Liver (tissue), 9 donors: Measurements from ENCODE around the gene PLEKHA8. TPM values are rescaled to one million over a fixed set of nuclear protein-coding genes. Genes with fewer than 3 reads are reported as not detected.

Experiments used
- DNase-seq: peaks from one replicate; pipeline ENCODE4 v3.0.0-alpha.2; 2017; ENCODE audit warnings: low spot score
- H3K27ac ChIP-seq, 2 donors: one replicate each; pipeline ENCODE4 v1.7.0; 2013; ENCODE audit warnings: inconsistent platforms in 2 of 2, low read length in 2 of 2, control low read depth in 1 of 2, low read depth in 1 of 2, mild to moderate bottlenecking in 1 of 2
- H3K27me3 ChIP-seq, 4 donors: one replicate each; pipeline versions ENCODE4 v1.6.1 to v1.7.0; 2013; ENCODE audit warnings: low read length in 3 of 4, inconsistent platforms in 1 of 4, mild to moderate bottlenecking in 1 of 4, moderate library complexity in 1 of 4; ENCODE audit not compliant: control insufficient read depth in 4 of 4, insufficient read depth in 4 of 4
- H3K36me3 ChIP-seq, 4 donors: one replicate each; pipeline versions ENCODE4 v1.6.1 to v1.7.0; 2013; ENCODE audit warnings: low read length in 3 of 4, mild to moderate bottlenecking in 3 of 4, low read depth in 1 of 4, moderate library complexity in 1 of 4; ENCODE audit not compliant: control insufficient read depth in 4 of 4, insufficient read depth in 3 of 4
- H3K4me1 ChIP-seq, 4 donors: one replicate each; pipeline versions ENCODE4 v1.6.1 to v1.7.0; 2013; ENCODE audit warnings: low read length in 3 of 4, mild to moderate bottlenecking in 3 of 4, moderate library complexity in 1 of 4; ENCODE audit not compliant: control insufficient read depth in 4 of 4, insufficient read depth in 4 of 4
- H3K4me3 ChIP-seq, 3 donors: one replicate each; pipeline versions ENCODE4 v1.6.1 to v1.7.0; 2013; ENCODE audit warnings: low read length in 3 of 3, control low read depth in 1 of 3, low read depth in 1 of 3, mild to moderate bottlenecking in 1 of 3
- H3K9ac ChIP-seq, 2 donors: one replicate each; pipeline ENCODE4 v1.7.0; 2013; ENCODE audit warnings: low read length in 2 of 2, mild to moderate bottlenecking in 2 of 2, moderate library complexity in 2 of 2, control low read depth in 1 of 2, low read depth in 1 of 2
- H3K9me3 ChIP-seq, 4 donors: one replicate each; pipeline versions ENCODE4 v1.6.1 to v1.7.0; 2013; ENCODE audit warnings: low read length in 3 of 4; ENCODE audit not compliant: control insufficient read depth in 4 of 4
- ATF3 ChIP-seq: IDR thresholded peaks from 2 replicates; pipeline ENCODE4 v1.6.1; 2016; ENCODE audit warnings: antibody characterized with exemption
- CTCF ChIP-seq: fragments of 150-350 bp; IDR thresholded peaks from 2 replicates; pipeline ENCODE4 v1.5.1; 2017; ENCODE audit warnings: improper control_type of control experiment, low read depth, low read length; ENCODE audit not compliant: missing input control
- EGR1 ChIP-seq, 2 donors: IDR thresholded peaks; 2 replicates each; pipeline ENCODE4 v1.6.1; 2016 to 2018; ENCODE audit warnings: antibody characterized with exemption in 2 of 2, low read depth in 2 of 2
- FOXA1 ChIP-seq: IDR thresholded peaks from 2 replicates; pipeline ENCODE4 v1.6.1; 2016; ENCODE audit warnings: antibody characterized with exemption
- FOXA2 ChIP-seq: IDR thresholded peaks from 2 replicates; pipeline ENCODE4 v1.6.1; 2016; ENCODE audit warnings: antibody characterized with exemption
- GABPA ChIP-seq, 2 donors: IDR thresholded peaks in 1 of 2; conservative IDR thresholded peaks in 1 of 2; 2 replicates each; pipeline ENCODE4 v1.6.1; 2016; ENCODE audit warnings: antibody characterized with exemption in 2 of 2, mild to moderate bottlenecking in 1 of 2, moderate library complexity in 1 of 2
- HNF4A ChIP-seq, 2 donors: conservative IDR thresholded peaks; 2 replicates each; pipeline ENCODE4 v1.6.1; 2016; ENCODE audit warnings: antibody characterized with exemption in 2 of 2, mild to moderate bottlenecking in 2 of 2
- HNF4G ChIP-seq: IDR thresholded peaks from 2 replicates; pipeline ENCODE4 v1.6.1; 2016; ENCODE audit warnings: antibody characterized with exemption
- JUND ChIP-seq, 2 donors: IDR thresholded peaks; 2 replicates each; pipeline ENCODE4 v1.6.1; 2016; ENCODE audit warnings: antibody characterized with exemption in 2 of 2
- MAX ChIP-seq: IDR thresholded peaks from 2 replicates; pipeline ENCODE4 v1.6.1; 2016; ENCODE audit warnings: antibody characterized with exemption
- NR2F2 ChIP-seq: IDR thresholded peaks from 2 replicates; pipeline ENCODE4 v1.6.1; 2016; ENCODE audit warnings: antibody characterized with exemption
- RAD21 ChIP-seq, 2 donors: IDR thresholded peaks; 2 replicates each; pipeline ENCODE4 v1.6.1; 2016; ENCODE audit warnings: antibody characterized with exemption in 2 of 2, mild to moderate bottlenecking in 2 of 2
- REST ChIP-seq: IDR thresholded peaks from 2 replicates; pipeline ENCODE4 v1.6.1; 2016; ENCODE audit warnings: antibody characterized with exemption, mild to moderate bottlenecking
- RXRA ChIP-seq, 2 donors: IDR thresholded peaks; 2 replicates each; pipeline ENCODE4 v1.6.1; 2017 to 2018; ENCODE audit warnings: antibody characterized with exemption in 2 of 2, mild to moderate bottlenecking in 1 of 2
- YY1 ChIP-seq: IDR thresholded peaks from 2 replicates; pipeline ENCODE4 v1.6.1; 2016; ENCODE audit warnings: antibody characterized with exemption, mild to moderate bottlenecking
- WGBS: extraction: QIAGEN DNeasy Blood & Tissue Kit; methylation state at CpG from one replicate; pipeline ENCODE4 v1.1.7; 2013; 5-methylcytosine and 5-hydroxymethylcytosine counted together
- polyA plus RNA-seq, 2 donors: library from polyadenylated mRNA; stranded (reverse) in 1 of 2; unstranded in 1 of 2; fragments of 200-250 nt in 1 of 2; fragments of >200 nt in 1 of 2; fragmentation: Nextera tagmentation in 1 of 2; extraction: Ambion mirVana in 1 of 2; gene quantifications; one replicate each; pipeline versions ENCODE4 v1.2.1 to v1.2.3, GENCODE V29; 2013 to 2015
- total RNA-seq, 2 donors: library from RNA; depleted of rRNA; stranded (reverse); fragments of >200 nt; gene quantifications; one replicate each; pipeline ENCODE4 v1.2.3, GENCODE V29; 2014
- TF ChIP-seq, protein P1 (sequence below): IDR thresholded peaks from 2 replicates; pipeline ENCODE4 v1.6.1; 2016; ENCODE audit warnings: antibody characterized with exemption
- donor health status: healthy.
- donor health status: healthy.
- donor health status: healthy.
- donor health status: healthy.
- donor health status: healthy.

PLEKHA8 gene
- total and polyA plus RNA-seq, 4 donors = 1.0 to 5.4 (median 2.4) TPM

DNA sequence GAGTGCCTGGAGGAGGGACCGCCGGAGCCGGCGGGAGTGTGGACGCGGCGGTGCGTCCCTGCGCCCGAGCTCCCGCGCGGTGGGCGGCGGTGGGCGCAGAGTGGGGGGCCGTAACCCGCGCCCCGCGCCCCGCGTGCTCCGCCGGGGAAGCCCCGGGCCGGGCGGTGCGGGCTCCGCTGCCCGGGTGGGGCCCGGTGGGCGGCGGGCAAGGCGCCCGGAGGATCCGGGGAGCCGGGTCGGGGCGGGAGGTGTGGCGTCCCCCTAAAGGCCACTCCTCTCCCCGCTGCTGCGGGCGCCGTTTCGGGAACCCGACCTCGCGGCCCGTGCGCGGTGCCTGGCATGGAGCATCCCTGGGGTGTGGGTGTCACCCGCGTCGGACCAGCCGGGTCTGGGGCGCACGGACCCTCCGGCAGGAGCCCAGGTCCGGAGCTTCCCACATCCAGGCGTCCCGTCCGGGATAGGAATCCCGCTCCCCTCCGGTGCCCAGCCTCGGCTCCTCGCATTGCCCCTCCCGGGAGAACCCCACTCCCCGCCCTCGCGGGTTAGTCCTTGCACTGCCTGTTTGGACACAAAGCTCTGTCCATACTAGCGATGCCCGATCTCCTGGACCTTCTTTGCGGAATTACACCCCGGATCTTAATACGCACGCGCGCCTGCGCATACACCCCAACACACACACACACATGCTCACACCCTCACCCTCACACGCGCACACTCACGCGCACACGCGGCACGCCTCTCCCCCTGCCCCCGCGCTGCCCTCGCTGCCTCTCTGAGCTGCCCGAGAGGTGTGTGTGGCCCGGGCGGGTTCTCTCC lies 107.3 kb downstream of the PLEKHA8 start:
- H3K9me3 ChIP-seq = no peaks in the 10 kb centered on the region
- H3K9ac ChIP-seq = peak overlapping the region in 1 of 2 donors; percentile 72
- no peaks in the 10 kb centered on the region for H3K27me3 ChIP-seq
- peak; percentile 58 for DNase-seq
- H3K27ac ChIP-seq = peak overlapping the region; percentile 66 to 74
- no peaks in the 10 kb centered on the region for H3K36me3 ChIP-seq
- WGBS = under 1% methylated on average over 93 of the region's 93 CpGs
- H3K4me3 ChIP-seq = peak overlapping the region; percentile 71 to 79 (median 72)
- peaks cover 2 to 18% (median 9%) of the 10 kb centered on the region in 4 donors for H3K4me1 ChIP-seq
- TF ChIP-seq, protein P1, sequence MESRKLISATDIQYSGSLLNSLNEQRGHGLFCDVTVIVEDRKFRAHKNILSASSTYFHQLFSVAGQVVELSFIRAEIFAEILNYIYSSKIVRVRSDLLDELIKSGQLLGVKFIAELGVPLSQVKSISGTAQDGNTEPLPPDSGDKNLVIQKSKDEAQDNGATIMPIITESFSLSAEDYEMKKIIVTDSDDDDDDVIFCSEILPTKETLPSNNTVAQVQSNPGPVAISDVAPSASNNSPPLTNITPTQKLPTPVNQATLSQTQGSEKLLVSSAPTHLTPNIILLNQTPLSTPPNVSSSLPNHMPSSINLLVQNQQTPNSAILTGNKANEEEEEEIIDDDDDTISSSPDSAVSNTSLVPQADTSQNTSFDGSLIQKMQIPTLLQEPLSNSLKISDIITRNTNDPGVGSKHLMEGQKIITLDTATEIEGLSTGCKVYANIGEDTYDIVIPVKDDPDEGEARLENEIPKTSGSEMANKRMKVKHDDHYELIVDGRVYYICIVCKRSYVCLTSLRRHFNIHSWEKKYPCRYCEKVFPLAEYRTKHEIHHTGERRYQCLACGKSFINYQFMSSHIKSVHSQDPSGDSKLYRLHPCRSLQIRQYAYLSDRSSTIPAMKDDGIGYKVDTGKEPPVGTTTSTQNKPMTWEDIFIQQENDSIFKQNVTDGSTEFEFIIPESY = no peak
- TF ChIP-seq YY1 (no peak), MAX (no peak), HNF4A (conservative IDR thresholded peaks at IDR 0.05) (no peak), GABPA (IDR thresholded peaks at IDR 0.05 in 1 of 2, conservative IDR thresholded peaks at IDR 0.05 in 1 of 2) (no peak), FOXA2 (no peak), ATF3 (no peak), FOXA1 (no peak), RXRA (IDR thresholded peaks at IDR 0.05) (no peak), HNF4G (no peak), RAD21 (IDR thresholded peaks at IDR 0.05) (no peak), NR2F2 (no peak), CTCF (no peak), EGR1 (IDR thresholded peaks at IDR 0.05; ENCODE audit: low read depth in 2 of 2) (no peak), JUND (IDR thresholded peaks at IDR 0.05) (no peak)

DNA sequence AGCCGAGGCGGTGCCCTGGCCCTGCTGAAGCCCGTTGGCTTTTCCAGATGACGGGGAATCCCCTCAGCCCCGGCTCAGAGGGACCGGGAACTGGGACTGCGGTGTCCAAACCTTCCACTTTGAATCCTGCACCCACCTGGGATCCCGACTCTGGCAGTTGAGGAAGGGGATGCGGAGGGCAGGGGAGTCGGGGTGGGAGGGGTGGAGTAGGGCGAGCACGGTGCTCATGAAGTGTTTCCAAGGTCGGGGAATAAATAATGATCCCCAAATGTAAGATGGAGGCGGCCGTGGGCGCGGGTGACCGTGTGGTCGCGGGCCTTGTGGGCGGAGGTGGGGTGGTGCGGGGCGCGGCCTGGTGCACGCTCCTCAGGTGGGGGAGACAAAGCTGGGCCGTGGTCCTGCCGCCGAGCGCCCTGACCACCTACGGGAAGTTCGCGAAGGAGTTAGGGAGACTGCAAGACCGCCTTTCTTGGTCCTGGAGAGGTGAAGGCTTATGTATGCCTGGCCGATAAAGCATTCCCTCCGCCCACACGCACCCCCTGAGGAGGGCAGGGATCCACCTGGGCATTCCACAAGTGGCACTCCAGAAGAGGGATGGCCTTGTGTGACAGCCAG lies 108.0 kb downstream of the PLEKHA8 start:
- H3K27me3 ChIP-seq = no peaks in the 10 kb centered on the region
- peak overlapping the region; percentile 71 to 79 (median 72) for H3K4me3 ChIP-seq
- H3K27ac ChIP-seq = no peak overlapping the region
- WGBS = 39% methylated on average over 36 of the region's 36 CpGs
- peaks cover 2 to 18% (median 9%) of the 10 kb centered on the region in 4 donors for H3K4me1 ChIP-seq
- DNase-seq = no peak
- no peaks in the 10 kb centered on the region for H3K36me3 ChIP-seq
- H3K9ac ChIP-seq = no peak overlapping the region
- H3K9me3 ChIP-seq = no peaks in the 10 kb centered on the region
- TF ChIP-seq ATF3 = no peak
- TF ChIP-seq CTCF = no peak
- no peak for TF ChIP-seq NR2F2
- TF ChIP-seq REST = no peak
- TF ChIP-seq HNF4G = no peak
- no peak for TF ChIP-seq JUND (IDR thresholded peaks at IDR 0.05)
- no peak for TF ChIP-seq HNF4A (conservative IDR thresholded peaks at IDR 0.05)
- TF ChIP-seq, protein P1 = no peak
- no peak for TF ChIP-seq RXRA (IDR thresholded peaks at IDR 0.05)
- no peak for TF ChIP-seq FOXA2
- TF ChIP-seq RAD21 (IDR thresholded peaks at IDR 0.05) = no peak
